GM12874 (cell line): ENCODE data around the gene ARSI.

Experiments
- CTCF ChIP-seq: IDR thresholded peaks from 2 replicates; pipeline ENCODE4 v1.5.1; 2011; ENCODE audit warnings: low read depth, mild to moderate bottlenecking, control low read depth, low read length, moderate library complexity; ENCODE audit not compliant: insufficient read depth

The ARSI gene

DNA sequence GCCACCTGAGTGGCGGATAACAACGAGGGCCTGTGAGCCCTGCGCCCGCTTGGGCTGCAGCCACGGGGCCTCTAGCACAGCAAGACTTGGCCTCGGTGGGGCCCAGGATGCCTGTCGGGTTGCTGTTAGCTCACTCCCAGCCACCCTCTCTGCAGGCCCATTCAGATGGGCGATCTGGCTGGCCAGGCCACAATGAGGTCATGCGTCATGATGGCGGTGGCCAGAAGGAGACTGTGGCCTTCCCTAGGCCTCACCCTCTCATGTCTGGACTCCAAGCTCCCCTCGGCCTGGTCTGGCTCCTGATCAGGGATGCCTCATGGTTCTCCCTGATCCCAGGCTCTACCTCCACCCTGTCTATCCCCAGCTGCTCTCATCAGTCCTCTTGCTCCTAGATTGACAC lies 35.8 kb upstream of the ARSI start:
- no peak for TF ChIP-seq CTCF

- no peak for TF ChIP-seq CTCF
Measured at GRCh38 chr5:150335778-150336177, 33.1 kb upstream of the ARSI start.

DNA sequence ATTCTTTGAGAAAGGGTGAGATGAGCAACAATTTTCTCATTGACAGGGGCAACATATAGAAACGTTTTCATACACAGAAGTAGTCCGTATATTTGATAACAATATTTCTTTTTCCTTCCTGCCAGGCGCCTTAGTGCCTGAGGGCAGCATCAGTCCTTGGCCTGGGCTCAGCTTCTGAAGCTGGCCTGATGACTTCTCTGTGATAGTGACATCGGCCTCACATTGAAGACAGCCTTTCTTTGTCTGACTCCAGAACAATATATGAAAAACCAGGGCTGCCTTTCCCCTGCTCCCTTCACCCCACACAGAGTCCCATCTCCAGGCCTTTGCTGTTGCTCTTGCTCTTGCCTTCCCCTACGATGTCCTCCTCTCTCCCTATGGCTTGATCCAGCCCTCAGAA lies 30.7 kb upstream of the ARSI start:
- TF ChIP-seq CTCF: no peak

- no peak for TF ChIP-seq CTCF
Measured at GRCh38 chr5:150329881-150330876, 27.5 kb upstream of the ARSI start.

DNA sequence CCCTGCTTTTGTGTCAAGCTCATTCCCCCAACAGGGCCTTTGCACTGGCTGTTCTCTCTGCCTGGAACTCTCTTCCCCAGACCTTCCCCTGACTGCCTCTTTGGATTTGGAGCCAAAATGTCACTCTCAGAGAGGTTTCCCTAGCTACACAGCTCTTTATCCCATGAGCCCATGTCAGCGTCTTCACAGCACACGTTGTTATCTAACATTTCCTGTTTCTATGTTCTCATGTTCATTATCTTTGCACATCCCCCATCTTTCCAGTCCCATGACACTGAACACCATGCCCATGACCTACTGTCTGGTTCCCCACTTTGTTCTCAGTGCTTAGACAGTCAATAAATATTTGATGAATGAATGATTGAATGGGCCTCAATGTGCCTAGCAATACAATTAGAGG lies 26.3 kb upstream of the ARSI start:
- TF ChIP-seq CTCF: no peak

DNA sequence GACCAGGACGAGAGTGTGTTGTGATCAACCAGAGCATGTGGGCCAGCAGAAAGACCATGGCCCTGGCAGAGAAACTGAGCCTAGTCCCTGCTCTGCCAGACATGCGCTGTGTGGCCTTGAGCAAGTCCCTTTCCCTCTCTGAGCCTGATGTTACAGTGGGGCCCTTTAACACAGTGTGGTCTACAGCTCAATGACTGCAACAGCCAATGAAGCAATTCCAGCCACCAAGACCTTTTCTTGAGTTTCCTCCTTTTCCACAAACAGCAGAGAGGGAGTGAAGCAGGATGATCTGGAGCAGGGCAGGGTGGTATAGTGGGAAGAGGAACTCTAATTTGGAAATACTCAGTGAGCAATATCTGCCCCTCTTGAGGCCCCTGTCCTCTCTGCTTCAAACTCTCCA lies 25.8 kb upstream of the ARSI start:
- no peak for TF ChIP-seq CTCF

DNA sequence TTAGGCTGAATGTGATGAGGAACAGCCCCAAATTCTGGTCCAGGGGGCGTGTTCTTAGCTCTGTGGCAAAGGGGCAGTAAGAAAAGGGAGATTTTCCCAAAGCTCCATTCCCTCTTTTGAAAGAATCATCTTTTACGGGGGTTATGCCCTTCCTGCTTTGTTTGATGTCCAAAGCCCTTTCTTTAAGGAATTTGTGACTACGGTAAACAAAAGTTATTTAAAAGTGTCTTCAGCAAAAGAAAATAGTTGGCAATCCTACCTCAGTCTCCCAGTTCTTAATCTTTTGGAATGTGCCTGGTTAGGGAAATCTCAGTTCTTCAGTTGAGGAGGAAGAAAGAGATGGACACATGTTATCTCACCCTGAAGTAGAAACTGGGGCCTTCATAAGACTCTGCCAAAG lies 24.4 kb upstream of the ARSI start:
- no peak for TF ChIP-seq CTCF
